ENCODE results near the gene KRT6A. TPM values are rescaled to one million over a fixed set of nuclear protein-coding genes. Genes with fewer than 3 reads are reported as not detected.

The KRT6A gene
- total RNA-seq, 3 donors from 2014 or later (not counting 1 experiment from before 2014, with no cell fraction given) = not detected

DNA sequence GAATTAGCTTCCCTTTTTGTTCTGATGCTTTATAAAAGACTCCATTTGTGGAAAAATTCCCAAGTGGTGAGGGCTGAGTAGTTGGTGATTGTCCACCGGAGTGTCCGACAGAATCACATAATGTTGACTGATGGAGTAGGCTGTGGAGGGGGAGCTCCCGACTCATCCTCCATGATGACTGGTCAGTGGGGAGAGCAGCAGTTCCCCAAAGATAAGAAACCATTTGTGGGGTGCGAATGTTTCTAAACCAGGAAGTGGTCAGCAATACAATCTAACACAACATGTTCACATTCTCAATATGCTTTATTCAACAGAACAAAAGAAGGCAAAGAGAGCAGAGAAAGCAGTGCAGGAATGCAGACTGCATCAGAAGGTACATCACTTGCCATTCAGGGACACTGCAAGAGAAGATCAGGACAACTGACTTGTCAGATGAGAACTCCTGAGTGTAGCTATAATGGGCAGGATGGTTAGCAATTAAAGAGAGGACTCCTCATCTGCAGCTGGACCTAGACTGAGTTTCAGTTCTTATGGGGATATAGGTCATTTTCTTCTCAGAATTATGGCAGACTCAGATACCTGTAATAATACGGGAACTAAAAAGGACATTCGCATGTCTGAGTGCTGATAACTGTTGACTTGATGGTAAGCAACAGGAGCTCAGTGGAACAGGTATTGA, 46.6 kb downstream of the KRT6A start:
- Histone ChIP-seq H3K4me3 (ENCODE audit: low read length) (no peak overlapping the region), H3K4me1 (ENCODE audit: control insufficient read depth, insufficient read depth, low read length) (no peaks in the 10 kb centered on the region), H3K27me3 (ENCODE audit: control insufficient read depth, insufficient read depth, low read length) (peaks cover 3% of the 10 kb centered on the region), H3K27ac (ENCODE audit: low read length) (no peak overlapping the region), H3K9me3 (ENCODE audit: control insufficient read depth, insufficient read depth, low read length) (no peaks in the 10 kb centered on the region), H3K36me3 (ENCODE audit: control insufficient read depth, insufficient read depth, low read length) (no peaks in the 10 kb centered on the region)
- no peak for TF ChIP-seq CTCF (IDR thresholded peaks at IDR 0.05)
- peaks cover 20 to 25% of the 10 kb centered on the region in 2 donors for H3K27me3 Mint-ChIP-seq (ENCODE audit: low read depth in 2 of 2)
- DNase-seq = no peak
- WGBS (ENCODE audit: insufficient coverage) = 55% methylated on average over 6 of the region's 6 CpGs
- no peaks in the 10 kb centered on the region for H3K9me3 Mint-ChIP-seq
- H3K4me1 Mint-ChIP-seq = peaks cover 11 to 24% of the 10 kb centered on the region in 2 donors
- no peaks in the 10 kb centered on the region for H3K36me3 Mint-ChIP-seq
- H3K27ac Mint-ChIP-seq = peak overlapping the region in 1 of 2 donors; percentile 32
- intact Hi-C loops (cut with micrococcal nuclease) = no loop called here
- peak overlapping the region; percentile 17 for H3K4me3 Mint-ChIP-seq
- peak in 2 of 3 donors; percentile 45 to 49 for ATAC-seq

GRCh38 chr12:52445876-52446275, 47.2 kb downstream of the KRT6A start:
- H3K4me3 ChIP-seq (ENCODE audit: low read length) = no peak overlapping the region
- H3K4me1 ChIP-seq (ENCODE audit: control insufficient read depth, insufficient read depth, low read length) = no peaks in the 10 kb centered on the region
- intact Hi-C loops (cut with micrococcal nuclease) = no loop called here
- no peaks in the 10 kb centered on the region for H3K9me3 ChIP-seq (ENCODE audit: control insufficient read depth, insufficient read depth, low read length)
- H3K27ac ChIP-seq (ENCODE audit: low read length) = no peak overlapping the region
- peaks cover 11 to 24% of the 10 kb centered on the region in 2 donors for H3K4me1 Mint-ChIP-seq
- no peak for DNase-seq
- H3K36me3 ChIP-seq (ENCODE audit: control insufficient read depth, insufficient read depth, low read length) = no peaks in the 10 kb centered on the region
- H3K36me3 Mint-ChIP-seq = no peaks in the 10 kb centered on the region
- ATAC-seq = no peak
- H3K4me3 Mint-ChIP-seq = no peak overlapping the region
- H3K27me3 ChIP-seq (ENCODE audit: control insufficient read depth, insufficient read depth, low read length) = peaks cover 3% of the 10 kb centered on the region
- H3K27ac Mint-ChIP-seq = peak overlapping the region in 1 of 2 donors; percentile 32
- no peak for TF ChIP-seq CTCF (IDR thresholded peaks at IDR 0.05)
- H3K27me3 Mint-ChIP-seq (ENCODE audit: low read depth in 2 of 2) = peaks cover 24 to 29% of the 10 kb centered on the region in 2 donors
- no peaks in the 10 kb centered on the region for H3K9me3 Mint-ChIP-seq
- 53% methylated on average over 3 of the region's 3 CpGs for WGBS (ENCODE audit: insufficient coverage)

- Histone ChIP-seq H3K36me3 (ENCODE audit: control insufficient read depth, insufficient read depth, low read length) (no peaks in the 10 kb centered on the region), H3K4me1 (ENCODE audit: control insufficient read depth, insufficient read depth, low read length) (no peaks in the 10 kb centered on the region), H3K9me3 (ENCODE audit: control insufficient read depth, insufficient read depth, low read length) (no peaks in the 10 kb centered on the region), H3K27ac (ENCODE audit: low read length) (no peak overlapping the region), H3K27me3 (ENCODE audit: control insufficient read depth, insufficient read depth, low read length) (peaks cover 3% of the 10 kb centered on the region), H3K4me3 (ENCODE audit: low read length) (no peak overlapping the region)
- DNase-seq = no peak
- intact Hi-C loops (cut with micrococcal nuclease) = no loop called here
- Mint-ChIP-seq H3K9me3 (no peaks in the 10 kb centered on the region), H3K4me3 (no peak overlapping the region), H3K27ac (no peak overlapping the region), H3K4me1 (peaks cover 11 to 24% of the 10 kb centered on the region in 2 donors), H3K27me3 (ENCODE audit: low read depth in 2 of 2) (peaks cover 24 to 26% of the 10 kb centered on the region in 2 donors), H3K36me3 (no peaks in the 10 kb centered on the region)
- WGBS (ENCODE audit: insufficient coverage) = 85% methylated on average over 7 of the region's 10 CpGs
- TF ChIP-seq CTCF (IDR thresholded peaks at IDR 0.05) = no peak
- no peak for ATAC-seq
Measured at GRCh38 chr12:52444647-52445595, 48.1 kb downstream of the KRT6A start.

Data from natural killer cell (primary cell).